ENCODE measurements around the gene ALOX15.

DNA sequence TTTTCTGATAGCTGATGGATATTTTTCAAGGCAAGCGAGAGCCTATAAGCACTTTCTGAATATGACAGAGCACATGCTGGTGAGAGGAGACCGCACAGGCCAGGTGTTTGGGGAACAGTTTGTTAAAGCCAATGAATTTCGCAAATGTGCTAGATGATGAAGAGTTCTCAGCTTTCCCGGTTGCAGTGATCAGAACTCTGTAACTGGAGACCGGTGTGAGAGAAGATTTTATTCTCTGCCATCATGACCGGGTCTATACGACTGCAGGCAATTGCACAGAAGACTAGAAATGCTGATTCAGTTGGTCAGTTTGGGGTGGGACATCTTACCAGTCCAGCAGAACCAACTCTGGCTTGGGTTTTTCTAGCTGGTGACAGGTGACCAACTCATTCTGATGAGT is 31.7 kb downstream of the ALOX15 start:
- TF ChIP-seq EZH2 (IDR thresholded peaks at IDR 0.05; ENCODE audit: low read length, missing control alignments), result no peak
- TF ChIP-seq, protein P1, sequence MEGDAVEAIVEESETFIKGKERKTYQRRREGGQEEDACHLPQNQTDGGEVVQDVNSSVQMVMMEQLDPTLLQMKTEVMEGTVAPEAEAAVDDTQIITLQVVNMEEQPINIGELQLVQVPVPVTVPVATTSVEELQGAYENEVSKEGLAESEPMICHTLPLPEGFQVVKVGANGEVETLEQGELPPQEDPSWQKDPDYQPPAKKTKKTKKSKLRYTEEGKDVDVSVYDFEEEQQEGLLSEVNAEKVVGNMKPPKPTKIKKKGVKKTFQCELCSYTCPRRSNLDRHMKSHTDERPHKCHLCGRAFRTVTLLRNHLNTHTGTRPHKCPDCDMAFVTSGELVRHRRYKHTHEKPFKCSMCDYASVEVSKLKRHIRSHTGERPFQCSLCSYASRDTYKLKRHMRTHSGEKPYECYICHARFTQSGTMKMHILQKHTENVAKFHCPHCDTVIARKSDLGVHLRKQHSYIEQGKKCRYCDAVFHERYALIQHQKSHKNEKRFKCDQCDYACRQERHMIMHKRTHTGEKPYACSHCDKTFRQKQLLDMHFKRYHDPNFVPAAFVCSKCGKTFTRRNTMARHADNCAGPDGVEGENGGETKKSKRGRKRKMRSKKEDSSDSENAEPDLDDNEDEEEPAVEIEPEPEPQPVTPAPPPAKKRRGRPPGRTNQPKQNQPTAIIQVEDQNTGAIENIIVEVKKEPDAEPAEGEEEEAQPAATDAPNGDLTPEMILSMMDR (conservative IDR thresholded peaks at IDR 0.05 in 1 of 2, IDR thresholded peaks at IDR 0.05 in 1 of 2; ENCODE audit: low read depth in 1 of 2, low read length in 2 of 2), result no peak
